Stomach smooth muscle (tissue), 2 donors: Measurements from ENCODE around the gene OGFRL1.

ENCODE experiments used
- H3K27ac ChIP-seq: one replicate; pipeline ENCODE4 v1.7.0; 2013; ENCODE audit warnings: mild to moderate bottlenecking, low read length, inconsistent platforms
- H3K27me3 ChIP-seq, 2 donors: one replicate each; pipeline ENCODE4 v1.7.0; 2013; ENCODE audit warnings: low read length in 2 of 2; ENCODE audit not compliant: insufficient read depth in 2 of 2, control insufficient read depth in 1 of 2
- H3K36me3 ChIP-seq, 2 donors: one replicate each; pipeline ENCODE4 v1.7.0; 2013; ENCODE audit warnings: low read length in 2 of 2; ENCODE audit not compliant: control insufficient read depth in 2 of 2, insufficient read depth in 2 of 2
- H3K4me1 ChIP-seq: one replicate; pipeline ENCODE4 v1.7.0; 2013; ENCODE audit warnings: low read length; ENCODE audit not compliant: control insufficient read depth, insufficient read depth
- H3K4me3 ChIP-seq, 2 donors: one replicate each; pipeline ENCODE4 v1.7.0; 2013; ENCODE audit warnings: low read length in 2 of 2
- H3K9ac ChIP-seq, 2 donors: one replicate each; pipeline ENCODE4 v1.7.0; 2013; ENCODE audit warnings: low read length in 2 of 2, mild to moderate bottlenecking in 1 of 2
- H3K9me3 ChIP-seq, 2 donors: one replicate each; pipeline ENCODE4 v1.7.0; 2013; ENCODE audit warnings: low read length in 2 of 2; ENCODE audit not compliant: control insufficient read depth in 2 of 2
- donor health status: healthy.
- donor health status: Pancreatic carcinoma.

Gene OGFRL1

DNA sequence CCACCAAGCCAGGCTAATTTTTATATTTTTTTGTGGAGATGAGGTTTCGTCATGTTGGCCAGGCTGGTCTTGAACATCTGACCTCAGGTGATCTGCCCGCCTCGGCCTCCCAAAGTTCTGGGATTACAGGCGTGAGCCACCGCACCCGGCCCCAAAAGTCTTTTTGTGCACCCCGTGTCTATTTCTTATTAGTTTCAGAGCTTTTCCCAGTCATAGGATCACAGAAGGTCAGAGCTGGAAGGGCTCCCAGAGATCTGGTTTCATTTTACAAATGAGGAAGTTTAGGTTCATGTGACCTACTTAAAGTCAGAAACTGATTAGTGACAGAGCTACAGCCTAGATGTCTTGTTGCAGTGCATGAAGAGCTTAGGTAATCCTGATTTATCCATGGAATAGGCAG, 1.6 kb upstream of the OGFRL1 start:
- H3K4me3 ChIP-seq = no peak overlapping the region
- peaks cover 9% of the 10 kb centered on the region for H3K4me1 ChIP-seq
- H3K36me3 ChIP-seq = no peaks in the 10 kb centered on the region
- H3K27me3 ChIP-seq = no peaks in the 10 kb centered on the region
- H3K27ac ChIP-seq = no peak overlapping the region
- no peak overlapping the region for H3K9ac ChIP-seq
- no peaks in the 10 kb centered on the region for H3K9me3 ChIP-seq

DNA sequence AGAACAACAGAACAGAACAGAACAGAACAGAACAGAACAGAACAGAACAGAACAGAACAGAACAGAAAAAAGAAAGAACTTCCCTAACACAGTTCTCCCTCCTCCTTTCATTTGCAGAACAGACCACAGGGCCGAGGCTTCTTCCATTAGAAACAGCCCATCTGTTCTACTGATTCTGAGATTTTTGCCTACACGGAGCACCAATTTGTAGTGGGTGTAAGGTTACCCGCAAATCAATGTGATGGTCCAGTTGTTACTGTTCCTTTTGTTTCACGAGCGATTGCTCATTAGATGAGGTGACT, 734 bp upstream of the OGFRL1 start:
- H3K27me3 ChIP-seq = no peaks in the 10 kb centered on the region
- no peaks in the 10 kb centered on the region for H3K36me3 ChIP-seq
- peak overlapping the region; percentile 61 for H3K27ac ChIP-seq
- peaks cover 9% of the 10 kb centered on the region for H3K4me1 ChIP-seq
- H3K4me3 ChIP-seq = peak overlapping the region; percentile 76 to 80
- no peaks in the 10 kb centered on the region for H3K9me3 ChIP-seq
- peak overlapping the region; percentile 49 to 58 for H3K9ac ChIP-seq

DNA sequence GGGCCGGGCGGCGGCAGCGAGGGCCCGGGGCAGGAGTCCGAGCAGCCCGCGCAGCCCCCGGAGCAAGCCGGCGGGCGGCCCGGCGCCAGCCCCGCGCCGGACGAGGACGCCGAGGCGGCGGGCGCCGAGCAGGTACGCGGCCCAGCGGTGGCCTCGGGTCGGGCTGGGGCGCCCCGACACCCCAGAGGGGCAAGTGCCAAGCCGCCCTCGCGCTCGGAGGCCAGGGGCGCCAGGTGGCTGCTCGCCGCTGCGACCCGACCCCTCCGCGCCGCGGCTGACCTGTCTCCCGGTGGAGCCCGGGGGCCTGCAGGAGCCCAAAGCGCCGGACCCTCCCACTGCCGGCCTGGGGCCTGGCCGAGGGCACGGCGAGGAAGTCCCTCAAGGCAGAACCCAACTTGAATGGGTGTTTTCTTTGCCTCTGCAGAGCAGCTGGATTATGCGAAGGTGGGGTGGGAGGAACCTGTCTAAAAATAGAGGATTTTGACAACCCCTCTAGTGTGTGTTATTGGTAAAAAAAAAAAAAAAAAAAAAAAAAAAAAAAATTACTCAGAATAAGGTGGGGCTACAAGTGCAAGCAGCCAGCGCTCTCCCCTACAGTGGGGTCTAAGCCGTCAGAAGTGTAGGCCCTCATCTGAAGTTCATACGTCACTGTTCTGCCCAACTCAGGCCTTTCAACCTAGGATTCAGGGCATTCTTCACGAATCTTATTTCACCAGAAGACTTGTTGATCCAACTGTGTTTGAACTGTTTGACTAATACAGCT, 609 bp downstream of the OGFRL1 start:
- Histone ChIP-seq H3K9ac (peak overlapping the region; percentile 37 to 67), H3K27ac (peak overlapping the region; percentile 12), H3K9me3 (no peaks in the 10 kb centered on the region), H3K27me3 (no peaks in the 10 kb centered on the region), H3K4me1 (peaks cover 10% of the 10 kb centered on the region), H3K4me3 (peak overlapping the region; percentile 70 to 80), H3K36me3 (peaks cover 0 to 3% of the 10 kb centered on the region in 2 donors)

DNA sequence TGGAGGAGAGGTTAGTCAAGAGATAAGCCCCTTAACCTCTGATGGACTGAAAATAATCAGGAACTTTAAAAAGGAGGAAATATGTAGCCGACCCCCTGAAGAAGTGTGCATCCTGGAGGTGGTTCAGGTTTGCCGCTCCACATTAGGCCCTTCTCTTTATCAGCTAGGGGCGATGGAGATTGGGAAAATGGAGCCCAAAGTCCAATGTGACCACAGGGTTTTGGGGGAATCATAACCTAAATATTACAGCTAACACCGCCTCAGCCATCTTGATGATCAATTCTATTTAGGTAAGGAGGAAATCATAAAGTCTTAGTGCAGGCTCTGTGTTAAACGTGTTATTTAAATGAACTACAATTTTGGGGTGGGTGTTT, 1.2 kb downstream of the OGFRL1 start:
- Histone ChIP-seq H3K4me3 (peak overlapping the region; percentile 70 to 80), H3K27ac (no peak overlapping the region), H3K9ac (peak overlapping the region in 1 of 2 donors; percentile 67), H3K27me3 (no peaks in the 10 kb centered on the region), H3K36me3 (peaks cover 0 to 5% of the 10 kb centered on the region in 2 donors), H3K9me3 (no peaks in the 10 kb centered on the region), H3K4me1 (peaks cover 13% of the 10 kb centered on the region)

DNA sequence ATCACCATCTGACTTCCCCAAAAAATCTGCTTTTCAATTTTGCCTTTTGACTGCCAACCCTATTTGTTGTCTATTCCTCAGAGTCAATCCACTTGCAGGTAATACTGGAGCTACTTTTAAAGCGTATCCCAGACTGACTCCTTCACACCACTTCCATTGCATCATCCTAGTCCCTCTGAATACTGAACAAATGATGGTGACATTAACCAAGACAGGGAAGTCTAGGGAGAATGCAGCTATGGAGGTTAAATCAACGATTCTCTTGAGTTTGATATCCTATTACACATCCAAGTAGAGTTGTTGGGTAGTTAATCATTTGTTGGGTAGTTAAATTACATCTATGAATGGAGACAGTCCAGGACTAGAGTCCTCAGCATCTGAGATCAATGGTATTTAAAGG, 2.0 kb downstream of the OGFRL1 start:
- no peak overlapping the region for H3K4me3 ChIP-seq
- no peak overlapping the region for H3K9ac ChIP-seq
- H3K27me3 ChIP-seq = no peaks in the 10 kb centered on the region
- H3K27ac ChIP-seq = no peak overlapping the region
- H3K9me3 ChIP-seq = no peaks in the 10 kb centered on the region
- peaks cover 0 to 6% of the 10 kb centered on the region in 2 donors for H3K36me3 ChIP-seq
- H3K4me1 ChIP-seq = peaks cover 13% of the 10 kb centered on the region

DNA sequence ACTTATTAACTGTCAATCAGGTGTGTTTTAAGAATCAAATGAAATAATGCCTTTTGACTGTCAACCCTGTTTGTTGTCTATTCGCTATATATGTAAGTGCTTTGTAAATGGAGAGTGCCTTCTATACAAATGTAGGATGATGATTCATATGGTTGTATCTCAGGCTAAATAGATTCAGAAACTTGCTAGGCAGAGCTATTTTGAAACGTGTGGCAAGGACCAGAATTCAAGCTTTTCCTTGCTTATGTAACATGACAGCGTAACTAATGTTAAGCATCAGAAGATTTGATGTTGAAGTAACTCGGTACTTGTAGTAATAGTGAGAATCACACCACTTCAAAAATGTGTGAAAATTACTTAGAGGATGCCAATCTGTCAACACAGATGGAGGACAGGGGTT, 3.4 kb downstream of the OGFRL1 start:
- Histone ChIP-seq H3K9ac (no peak overlapping the region), H3K4me3 (no peak overlapping the region)

DNA sequence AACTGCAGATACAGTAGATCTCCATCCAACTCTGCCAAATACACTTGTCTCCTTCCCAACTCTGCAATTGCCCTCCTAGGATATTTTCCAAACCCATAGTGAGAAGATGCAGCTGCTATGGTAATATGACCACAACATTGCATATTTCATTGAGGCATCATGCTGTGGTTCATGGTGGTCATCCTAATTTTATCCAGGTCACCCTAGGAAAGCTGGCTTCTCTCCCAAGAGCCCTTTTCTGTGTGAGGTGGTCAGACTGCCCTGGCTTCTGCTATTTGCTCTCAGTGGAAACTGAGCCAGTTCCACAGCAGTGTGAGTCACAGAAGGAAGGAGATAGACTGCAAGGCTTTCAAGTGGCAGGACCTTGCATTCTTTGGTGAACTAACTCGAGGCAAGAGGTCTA, 5.5 kb downstream of the OGFRL1 start:
- H3K9me3 ChIP-seq = no peaks in the 10 kb centered on the region
- H3K4me3 ChIP-seq = no peak overlapping the region
- no peak overlapping the region for H3K9ac ChIP-seq
- peaks cover 4% of the 10 kb centered on the region for H3K4me1 ChIP-seq
- no peaks in the 10 kb centered on the region for H3K27me3 ChIP-seq
- peaks cover 6 to 7% of the 10 kb centered on the region in 2 donors for H3K36me3 ChIP-seq
- H3K27ac ChIP-seq = no peak overlapping the region

More for the DNA sequence above, 3.4 kb downstream of the OGFRL1 start:
- H3K4me1 ChIP-seq = peaks cover 13% of the 10 kb centered on the region
- H3K36me3 ChIP-seq = peaks cover 4 to 7% of the 10 kb centered on the region in 2 donors
- H3K27me3 ChIP-seq = no peaks in the 10 kb centered on the region
- no peak overlapping the region for H3K27ac ChIP-seq
- H3K9me3 ChIP-seq = no peaks in the 10 kb centered on the region

DNA sequence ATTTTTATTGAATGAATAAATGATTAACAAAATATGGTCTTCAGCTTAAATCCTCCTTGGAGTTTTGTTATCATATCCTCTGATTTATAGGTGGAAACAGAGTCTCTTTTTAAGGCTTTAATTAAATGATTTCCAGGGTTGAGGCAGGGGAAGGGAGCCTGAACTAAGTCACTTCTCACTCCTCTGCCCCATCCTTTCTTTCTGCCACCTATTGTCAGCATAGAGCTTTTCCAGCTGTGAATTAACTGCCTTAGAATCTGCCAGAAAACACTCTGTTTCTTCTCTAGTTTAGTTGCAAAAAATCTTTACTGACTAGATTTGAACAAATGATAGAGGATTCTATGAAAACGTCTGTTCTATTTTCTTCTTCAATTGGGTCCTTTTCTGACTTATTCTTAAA, 9.8 kb downstream of the OGFRL1 start:
- H3K9me3 ChIP-seq = no peaks in the 10 kb centered on the region
- H3K4me1 ChIP-seq = peaks cover 7% of the 10 kb centered on the region
- no peak overlapping the region for H3K27ac ChIP-seq
- peaks cover 6 to 7% of the 10 kb centered on the region in 2 donors for H3K36me3 ChIP-seq
- H3K27me3 ChIP-seq = no peaks in the 10 kb centered on the region
- H3K4me3 ChIP-seq = no peak overlapping the region
- H3K9ac ChIP-seq = no peak overlapping the region

DNA sequence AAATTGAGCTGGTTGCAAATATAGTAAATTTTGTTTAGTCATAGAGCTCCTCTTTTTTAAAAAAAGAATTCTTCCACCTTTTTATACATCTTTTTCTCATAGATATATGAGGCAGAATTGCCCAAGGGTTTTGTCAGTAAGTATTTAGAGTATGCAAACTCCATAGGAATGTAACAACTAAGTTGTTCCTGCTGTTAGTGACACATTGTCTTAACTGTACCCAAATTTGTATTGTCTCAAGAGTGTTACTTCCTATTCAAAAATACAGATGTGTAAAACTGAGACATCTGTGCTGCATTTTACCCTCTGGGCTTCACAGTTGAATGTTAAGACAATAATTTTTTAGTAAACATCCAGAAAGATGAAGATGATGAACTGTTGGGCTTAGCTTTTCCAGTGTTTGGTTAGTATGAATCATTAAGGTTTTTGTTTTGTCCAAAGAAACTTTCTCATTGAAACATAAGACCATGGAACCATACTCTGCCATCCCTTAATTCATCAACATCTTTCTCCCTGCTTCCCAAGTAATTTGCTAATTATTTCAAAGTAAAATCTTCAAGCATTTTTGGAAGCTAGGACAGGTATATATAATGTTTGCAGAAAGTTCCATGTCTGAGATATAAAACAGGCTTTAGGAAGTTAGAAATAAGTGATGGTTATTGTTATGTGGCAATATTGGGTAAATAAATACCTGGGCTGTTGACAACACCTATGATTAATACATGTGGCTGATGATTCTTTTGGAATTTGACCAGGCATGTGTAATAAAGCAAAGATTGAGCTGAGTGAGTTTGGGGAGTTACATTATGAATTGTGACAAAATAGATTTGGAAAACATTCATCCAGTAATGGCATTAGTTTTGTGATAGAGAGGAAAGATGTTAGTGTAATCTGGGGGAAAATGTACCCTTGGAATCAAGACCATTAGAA, 11.2 kb downstream of the OGFRL1 start:
- Histone ChIP-seq H3K36me3 (peaks cover 2 to 6% of the 10 kb centered on the region in 2 donors), H3K27ac (no peak overlapping the region), H3K9me3 (no peaks in the 10 kb centered on the region), H3K27me3 (no peaks in the 10 kb centered on the region), H3K4me3 (no peak overlapping the region), H3K9ac (no peak overlapping the region), H3K4me1 (peaks cover 3% of the 10 kb centered on the region)

DNA sequence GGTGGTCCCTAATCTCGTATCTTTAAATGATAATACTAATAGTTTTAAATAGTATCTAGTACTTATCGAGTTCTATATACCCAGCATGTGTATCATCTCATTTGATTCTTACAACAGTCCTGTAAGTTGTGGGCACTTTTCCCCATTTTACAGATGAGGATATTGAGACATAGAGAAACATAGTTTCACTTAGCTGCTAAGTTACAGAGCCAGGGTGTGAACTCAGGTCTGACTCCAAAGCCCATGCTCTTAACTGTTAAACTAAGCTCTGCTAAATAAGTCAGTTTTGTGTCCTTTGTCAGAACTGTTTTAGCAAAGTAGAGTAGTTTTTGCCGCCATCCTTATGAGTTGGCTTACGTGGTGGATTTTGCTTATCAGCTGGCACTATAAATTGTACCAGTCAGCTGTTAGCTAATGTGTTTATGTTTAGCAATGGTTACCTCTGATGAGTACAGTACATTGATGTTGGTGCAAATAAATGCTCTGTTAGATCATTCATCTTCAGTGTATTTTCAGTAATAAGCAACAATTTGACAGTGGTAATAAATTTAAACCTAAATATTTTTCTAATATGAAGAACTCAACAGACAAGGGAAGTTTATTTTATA, 12.1 kb downstream of the OGFRL1 start:
- H3K27ac ChIP-seq = no peak overlapping the region
- H3K4me3 ChIP-seq = no peak overlapping the region
- no peak overlapping the region for H3K9ac ChIP-seq
- H3K27me3 ChIP-seq = no peaks in the 10 kb centered on the region
- peaks cover under 1 to 6% of the 10 kb centered on the region in 2 donors for H3K36me3 ChIP-seq
- peaks cover 3% of the 10 kb centered on the region for H3K4me1 ChIP-seq
- no peaks in the 10 kb centered on the region for H3K9me3 ChIP-seq
